ENCODE data around the gene PRDM7. TPM values are rescaled to one million over a fixed set of nuclear protein-coding genes. Genes with fewer than 3 reads are reported as not detected.

The PRDM7 gene
- total RNA-seq, 1 donor from 2014 or later, result not detected

GRCh38 chr16:90012991-90013745 is 64.0 kb downstream of the PRDM7 start:
- H3K4me1 Mint-ChIP-seq (ENCODE audit: unreplicated experiment), result no peaks in the 10 kb centered on the region
- H3K9me3 Mint-ChIP-seq (ENCODE audit: unreplicated experiment), result no peaks in the 10 kb centered on the region
- TF ChIP-seq, protein P1, sequence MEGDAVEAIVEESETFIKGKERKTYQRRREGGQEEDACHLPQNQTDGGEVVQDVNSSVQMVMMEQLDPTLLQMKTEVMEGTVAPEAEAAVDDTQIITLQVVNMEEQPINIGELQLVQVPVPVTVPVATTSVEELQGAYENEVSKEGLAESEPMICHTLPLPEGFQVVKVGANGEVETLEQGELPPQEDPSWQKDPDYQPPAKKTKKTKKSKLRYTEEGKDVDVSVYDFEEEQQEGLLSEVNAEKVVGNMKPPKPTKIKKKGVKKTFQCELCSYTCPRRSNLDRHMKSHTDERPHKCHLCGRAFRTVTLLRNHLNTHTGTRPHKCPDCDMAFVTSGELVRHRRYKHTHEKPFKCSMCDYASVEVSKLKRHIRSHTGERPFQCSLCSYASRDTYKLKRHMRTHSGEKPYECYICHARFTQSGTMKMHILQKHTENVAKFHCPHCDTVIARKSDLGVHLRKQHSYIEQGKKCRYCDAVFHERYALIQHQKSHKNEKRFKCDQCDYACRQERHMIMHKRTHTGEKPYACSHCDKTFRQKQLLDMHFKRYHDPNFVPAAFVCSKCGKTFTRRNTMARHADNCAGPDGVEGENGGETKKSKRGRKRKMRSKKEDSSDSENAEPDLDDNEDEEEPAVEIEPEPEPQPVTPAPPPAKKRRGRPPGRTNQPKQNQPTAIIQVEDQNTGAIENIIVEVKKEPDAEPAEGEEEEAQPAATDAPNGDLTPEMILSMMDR (IDR thresholded peaks at IDR 0.05; ENCODE audit: unreplicated experiment), result no peak
- DNase-seq (ENCODE audit: low spot score), result no peak
- peaks cover 5% of the 10 kb centered on the region for H3K36me3 Mint-ChIP-seq (ENCODE audit: low read depth, unreplicated experiment)
- H3K27me3 Mint-ChIP-seq (ENCODE audit: unreplicated experiment), result peaks cover 7% of the 10 kb centered on the region
- no peak overlapping the region for H3K27ac Mint-ChIP-seq (ENCODE audit: unreplicated experiment)
- H3K4me3 Mint-ChIP-seq (ENCODE audit: unreplicated experiment), result no peak overlapping the region

GRCh38 chr16:90011908-90012501 is 65.1 kb downstream of the PRDM7 start:
- Mint-ChIP-seq H3K9me3 (ENCODE audit: unreplicated experiment) (no peaks in the 10 kb centered on the region), H3K4me3 (ENCODE audit: unreplicated experiment) (no peak overlapping the region), H3K27ac (ENCODE audit: unreplicated experiment) (no peak overlapping the region), H3K27me3 (ENCODE audit: unreplicated experiment) (peaks cover 7% of the 10 kb centered on the region), H3K4me1 (ENCODE audit: unreplicated experiment) (no peaks in the 10 kb centered on the region), H3K36me3 (ENCODE audit: low read depth, unreplicated experiment) (peaks cover 5% of the 10 kb centered on the region)
- DNase-seq (ENCODE audit: low spot score), result no peak
- TF ChIP-seq, protein P1 (IDR thresholded peaks at IDR 0.05; ENCODE audit: unreplicated experiment), result no peak

DNA sequence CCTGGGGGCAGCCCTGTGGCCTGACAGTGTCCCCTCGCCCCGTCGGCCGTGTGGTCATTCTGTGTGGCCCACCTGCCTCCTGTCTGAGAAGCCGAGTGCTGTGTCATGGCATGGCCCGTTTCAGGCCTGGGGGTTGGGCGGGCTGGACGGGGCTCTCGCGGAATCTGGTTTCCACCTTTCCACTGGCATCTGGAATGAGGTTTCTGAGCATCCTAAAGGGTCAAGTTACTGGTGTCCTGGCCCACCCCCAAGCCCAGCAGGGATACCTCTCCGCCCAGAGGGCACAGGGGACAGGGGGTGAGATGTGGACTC is 65.7 kb downstream of the PRDM7 start:
- no peak overlapping the region for H3K4me3 Mint-ChIP-seq (ENCODE audit: unreplicated experiment)
- no peak for DNase-seq (ENCODE audit: low spot score)
- H3K9me3 Mint-ChIP-seq (ENCODE audit: unreplicated experiment), result no peaks in the 10 kb centered on the region
- H3K36me3 Mint-ChIP-seq (ENCODE audit: low read depth, unreplicated experiment), result peaks cover 5% of the 10 kb centered on the region
- no peak overlapping the region for H3K27ac Mint-ChIP-seq (ENCODE audit: unreplicated experiment)
- TF ChIP-seq, protein P1 (IDR thresholded peaks at IDR 0.05; ENCODE audit: unreplicated experiment), result no peak
- H3K27me3 Mint-ChIP-seq (ENCODE audit: unreplicated experiment), result peaks cover 7% of the 10 kb centered on the region
- no peaks in the 10 kb centered on the region for H3K4me1 Mint-ChIP-seq (ENCODE audit: unreplicated experiment)

DNA sequence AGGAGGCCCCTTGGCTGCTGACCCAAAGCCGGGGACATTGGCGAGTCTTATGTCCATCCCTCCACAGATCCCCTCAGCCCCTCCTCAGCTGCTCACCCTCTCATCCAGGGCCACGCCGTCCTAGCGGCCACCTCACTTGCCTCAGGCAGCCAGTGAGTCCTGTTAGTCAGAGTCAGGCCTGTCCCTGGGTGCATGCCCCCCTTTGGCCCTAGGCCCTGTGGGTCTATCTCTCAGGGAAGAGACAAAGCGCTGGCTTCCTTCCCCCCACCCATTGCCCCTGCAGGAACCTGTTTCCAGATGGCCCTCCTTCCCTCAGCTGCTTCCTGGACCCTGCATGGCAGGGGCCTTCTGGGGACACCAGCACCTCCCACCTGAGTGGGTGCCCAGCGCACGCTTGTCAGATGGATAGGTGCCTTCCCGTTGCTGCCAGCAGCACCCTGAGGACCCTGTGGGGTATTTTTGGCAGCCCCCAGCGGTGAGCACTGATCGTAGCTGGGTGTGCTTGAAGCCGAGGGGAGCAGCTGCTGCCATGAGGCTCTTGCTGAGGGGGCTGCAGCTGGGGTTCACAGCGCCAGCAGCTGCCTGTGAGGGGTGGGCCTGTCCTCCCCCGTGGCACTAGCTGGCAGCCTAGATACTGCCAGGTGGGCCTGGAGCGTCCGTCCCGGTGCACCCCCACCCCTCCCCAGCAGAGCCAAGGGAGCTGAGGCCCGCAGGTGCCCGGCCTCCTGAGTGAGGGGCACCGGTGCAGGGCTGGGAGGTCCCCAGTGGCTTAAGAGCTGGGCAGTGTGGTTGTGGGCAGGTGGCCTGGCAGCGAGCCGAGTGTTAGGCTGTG is 66.2 kb downstream of the PRDM7 start:
- no peak for DNase-seq (ENCODE audit: low spot score)
- H3K27me3 Mint-ChIP-seq (ENCODE audit: unreplicated experiment), result peaks cover 7% of the 10 kb centered on the region
- H3K36me3 Mint-ChIP-seq (ENCODE audit: low read depth, unreplicated experiment), result peaks cover 5% of the 10 kb centered on the region
- no peaks in the 10 kb centered on the region for H3K4me1 Mint-ChIP-seq (ENCODE audit: unreplicated experiment)
- H3K9me3 Mint-ChIP-seq (ENCODE audit: unreplicated experiment), result no peaks in the 10 kb centered on the region
- H3K4me3 Mint-ChIP-seq (ENCODE audit: unreplicated experiment), result no peak overlapping the region
- TF ChIP-seq, protein P1 (IDR thresholded peaks at IDR 0.05; ENCODE audit: unreplicated experiment), result no peak
- no peak overlapping the region for H3K27ac Mint-ChIP-seq (ENCODE audit: unreplicated experiment)
